GM19193 (cell line): ENCODE results near the gene SDHAF1.

Source experiments
- POLR2A ChIP-seq: IDR thresholded peaks from 4 replicates; pipeline ENCODE4 v1.6.1; 2011; ENCODE audit not compliant: insufficient read depth, insufficient read length; ENCODE audit errors: extremely low read depth

The SDHAF1 gene, protein sequence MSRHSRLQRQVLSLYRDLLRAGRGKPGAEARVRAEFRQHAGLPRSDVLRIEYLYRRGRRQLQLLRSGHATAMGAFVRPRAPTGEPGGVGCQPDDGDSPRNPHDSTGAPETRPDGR

DNA sequence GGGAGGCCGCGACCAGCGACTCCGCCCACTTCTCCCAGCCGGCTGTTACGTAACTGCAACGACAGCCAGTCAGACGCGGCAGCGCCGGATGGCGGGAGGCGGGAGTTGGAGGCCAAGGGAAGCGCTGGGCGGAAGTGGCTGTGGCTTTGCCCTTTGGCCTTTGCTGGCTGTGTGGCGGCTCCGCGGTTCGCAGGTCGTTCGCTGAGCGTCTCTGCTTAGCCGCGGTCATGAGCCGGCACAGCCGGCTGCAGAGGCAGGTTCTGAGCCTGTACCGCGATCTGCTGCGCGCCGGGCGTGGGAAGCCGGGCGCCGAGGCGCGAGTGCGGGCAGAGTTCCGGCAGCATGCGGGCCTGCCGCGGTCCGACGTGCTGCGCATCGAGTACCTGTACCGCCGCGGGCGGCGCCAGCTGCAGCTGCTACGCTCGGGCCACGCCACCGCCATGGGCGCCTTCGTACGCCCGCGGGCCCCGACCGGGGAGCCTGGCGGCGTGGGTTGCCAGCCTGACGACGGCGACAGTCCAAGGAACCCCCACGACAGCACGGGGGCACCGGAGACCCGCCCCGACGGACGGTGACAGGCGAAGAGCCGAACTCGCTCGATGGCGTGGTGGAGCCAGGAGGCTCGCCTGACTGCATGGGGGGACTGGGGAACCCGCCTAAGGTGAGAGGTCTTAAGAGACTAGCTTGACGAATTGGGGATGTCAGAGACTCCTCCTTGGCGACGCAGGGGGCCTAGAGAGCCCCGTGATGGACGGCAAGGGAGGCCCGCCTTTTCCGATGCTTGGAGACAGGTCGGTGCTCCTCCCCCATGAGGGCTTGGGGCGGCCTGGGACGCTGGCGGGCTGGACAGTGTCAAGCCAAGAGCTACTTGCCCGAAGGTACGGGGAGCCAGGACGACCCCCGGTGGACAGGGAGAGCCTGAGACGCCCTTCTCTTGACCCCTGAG is at the start of gene SDHAF1:
SDHAF1 (plus strand) TSS at position 141 of the 946 bp plus-strand sequence; CDS start at position 228, 87 bp downstream.
- TF ChIP-seq POLR2A, result peak; percentile 85

DNA sequence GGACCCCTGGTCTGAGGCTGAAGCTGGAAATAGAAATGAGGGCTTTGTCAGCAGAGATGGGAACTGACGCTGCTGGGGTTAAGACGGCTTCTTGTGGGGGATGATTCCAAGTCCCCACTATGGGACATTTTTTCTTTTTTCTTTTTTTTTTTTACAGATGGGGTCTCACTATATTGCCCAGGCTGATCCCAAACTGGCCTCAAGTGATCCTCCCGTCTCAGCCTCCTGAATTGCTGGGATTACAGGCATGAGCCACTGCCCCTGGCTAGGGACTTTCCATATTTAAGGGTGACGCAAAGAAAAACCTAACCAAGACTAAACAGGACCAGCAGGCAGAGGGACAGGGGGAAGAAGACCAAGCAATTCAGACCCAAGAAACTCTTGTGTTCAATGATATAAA is 48.8 kb upstream of the SDHAF1 start:
- no peak for TF ChIP-seq POLR2A

DNA sequence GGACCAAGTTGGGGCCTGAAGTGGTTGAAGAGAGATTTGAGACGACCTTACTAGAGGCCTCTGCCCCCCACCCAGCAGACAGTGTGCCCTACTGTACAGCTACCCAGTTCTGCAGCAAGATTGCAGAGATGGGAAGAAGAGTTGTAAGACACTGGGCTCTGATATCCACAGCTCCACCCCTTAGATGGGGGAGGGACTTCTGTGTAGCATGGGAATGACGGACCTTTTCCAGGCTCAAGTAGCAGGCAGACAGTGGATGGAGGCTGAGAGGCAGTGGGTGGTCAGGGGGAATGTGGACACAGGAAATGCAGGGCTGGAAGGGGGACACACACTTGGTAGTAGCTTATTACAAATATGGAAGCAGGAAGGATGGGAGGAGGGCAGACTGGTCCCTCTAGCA is 45.9 kb upstream of the SDHAF1 start:
- no peak for TF ChIP-seq POLR2A

DNA sequence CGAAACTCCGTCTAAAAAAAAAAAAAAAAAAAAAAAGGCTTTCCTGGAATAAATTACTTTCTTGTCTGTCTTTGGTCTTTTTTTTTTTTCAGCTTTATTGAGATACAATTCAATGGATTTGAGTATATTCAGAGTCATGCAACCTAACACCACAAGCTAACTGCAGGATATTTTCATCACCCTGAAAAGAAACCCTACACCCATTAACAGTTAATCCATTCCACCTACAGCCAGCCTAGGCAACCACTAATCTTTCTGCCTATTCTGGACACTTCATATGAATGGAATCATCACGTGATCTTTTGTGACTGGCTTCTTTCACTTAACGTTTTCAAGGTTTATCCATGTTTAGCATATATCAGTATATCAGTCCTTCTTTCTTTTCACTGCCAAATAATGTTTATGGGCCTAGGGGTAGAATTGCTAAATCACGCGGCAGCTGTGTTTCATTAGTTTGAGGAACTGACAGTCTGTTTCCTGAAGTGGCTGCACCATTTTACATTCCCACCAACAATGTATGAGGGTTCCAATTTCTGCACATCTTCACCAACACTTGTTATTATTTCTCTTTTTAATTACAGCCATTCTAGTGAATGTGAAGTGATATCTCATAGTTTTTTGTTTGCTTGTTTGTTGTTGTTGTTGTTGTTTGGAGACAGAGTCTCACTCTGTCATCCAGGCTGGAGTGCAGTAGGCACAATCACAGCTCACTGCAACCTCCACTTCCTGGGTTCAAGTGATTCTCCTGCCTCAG is 38.9 kb upstream of the SDHAF1 start:
- no peak for TF ChIP-seq POLR2A

DNA sequence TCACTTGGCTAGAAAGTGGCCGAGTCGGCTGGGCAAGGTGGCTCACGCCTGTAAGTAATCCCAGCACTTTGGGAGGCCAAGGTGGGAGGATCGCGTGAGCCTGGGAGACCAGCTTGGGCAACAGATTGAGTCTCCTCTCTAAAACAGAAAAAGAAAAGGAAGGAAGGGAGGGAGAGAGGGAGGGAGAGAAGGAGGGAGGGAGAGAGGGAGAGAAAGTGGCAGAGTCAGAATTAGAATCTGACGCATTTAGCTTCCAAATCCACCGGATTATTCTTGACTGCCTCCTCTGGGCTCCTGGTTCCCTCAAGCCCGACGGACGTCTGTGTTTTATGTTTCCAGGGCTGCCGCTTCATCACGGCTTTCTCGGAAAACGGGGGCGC is 36.3 kb upstream of the SDHAF1 start:
- no peak for TF ChIP-seq POLR2A

DNA sequence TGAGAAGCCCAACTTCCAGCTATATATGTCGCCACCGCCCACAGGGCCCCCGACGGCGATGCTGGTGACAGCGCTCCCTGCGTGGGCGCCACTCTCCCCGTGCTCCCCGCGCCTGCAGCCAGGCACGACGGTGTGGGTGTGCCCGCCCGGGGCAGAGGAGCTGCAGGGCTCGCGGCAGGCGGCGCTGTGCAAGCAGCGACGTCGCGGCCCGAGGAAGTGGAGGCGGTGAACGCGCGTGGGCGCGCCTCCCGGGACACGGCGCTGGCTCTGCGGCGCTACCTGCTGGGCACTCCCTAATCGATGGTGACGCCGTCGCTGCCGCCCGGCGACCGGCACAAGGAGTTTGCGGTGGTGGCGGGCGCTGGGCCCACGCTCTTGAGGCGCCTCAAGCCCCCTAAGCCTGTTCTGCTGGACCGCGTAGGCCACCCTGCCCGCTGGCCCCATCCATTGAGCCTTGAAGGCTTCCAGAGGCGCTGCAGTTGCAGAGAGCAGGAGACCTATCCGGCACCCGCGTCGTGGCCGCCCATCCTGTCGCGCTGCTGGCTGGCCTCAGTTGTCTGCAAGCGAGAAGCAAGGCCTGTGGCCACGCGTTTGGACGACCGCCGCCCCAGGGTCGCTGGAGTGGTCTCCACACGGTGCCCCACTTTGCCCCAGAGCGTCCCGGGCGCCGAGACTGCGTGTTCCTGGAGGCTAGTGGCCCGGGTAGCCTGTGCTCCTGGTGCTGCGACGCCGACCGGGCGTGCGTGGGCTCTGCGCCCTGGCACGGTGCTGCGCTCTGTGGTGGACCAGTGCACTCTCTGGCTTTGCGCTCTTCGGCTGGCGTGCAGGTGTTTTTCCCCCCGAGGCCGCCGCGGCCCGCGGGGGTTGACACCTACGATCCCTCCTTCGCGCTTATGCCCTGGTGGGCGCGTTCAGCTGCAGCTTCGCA is 35.7 kb upstream of the SDHAF1 start:
- TF ChIP-seq POLR2A, result no peak

DNA sequence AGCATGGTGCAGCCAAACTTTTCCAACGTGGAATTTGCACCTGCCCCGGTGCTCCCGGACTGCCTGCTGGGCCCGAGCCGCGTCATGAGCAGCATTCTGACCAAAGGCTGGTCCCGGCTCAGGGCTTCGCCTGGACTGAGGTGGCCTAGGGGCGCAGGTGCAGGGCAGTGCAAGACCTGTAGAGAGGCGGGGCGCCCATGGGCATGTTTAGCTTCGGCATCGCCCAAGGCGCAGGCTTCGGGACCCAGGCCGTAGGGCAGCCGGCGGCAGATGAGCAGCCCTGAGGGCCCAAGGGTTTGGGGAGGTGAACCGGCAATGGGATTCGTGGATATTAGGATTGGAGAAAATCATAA is 35.0 kb upstream of the SDHAF1 start:
- no peak for TF ChIP-seq POLR2A

DNA sequence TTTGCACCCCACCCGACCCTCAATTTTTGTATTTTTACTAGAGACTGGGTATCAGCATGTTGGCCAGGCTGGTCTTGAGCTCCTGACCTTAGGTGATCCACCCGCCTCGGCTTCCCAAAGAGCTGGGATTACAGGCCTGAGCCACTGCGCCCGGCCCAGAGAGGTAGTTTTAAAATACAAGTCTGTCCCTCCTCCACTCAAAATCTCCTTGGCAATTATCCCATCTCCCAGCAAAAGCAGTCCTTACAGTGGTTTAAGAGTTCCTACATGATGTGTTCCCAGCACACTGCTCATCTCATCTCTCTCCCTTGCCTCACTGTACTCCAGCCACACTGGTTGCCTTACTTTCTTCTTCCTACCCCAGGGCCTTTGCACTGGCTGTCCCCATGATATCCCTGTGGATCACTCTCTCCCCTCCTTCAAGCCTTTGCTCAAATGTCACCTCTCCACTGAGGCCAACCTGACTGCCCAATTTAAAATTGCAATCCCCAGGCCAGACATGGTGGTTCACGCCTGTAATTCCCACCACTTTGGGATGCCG is 34.5 kb upstream of the SDHAF1 start:
- TF ChIP-seq POLR2A, result no peak

DNA sequence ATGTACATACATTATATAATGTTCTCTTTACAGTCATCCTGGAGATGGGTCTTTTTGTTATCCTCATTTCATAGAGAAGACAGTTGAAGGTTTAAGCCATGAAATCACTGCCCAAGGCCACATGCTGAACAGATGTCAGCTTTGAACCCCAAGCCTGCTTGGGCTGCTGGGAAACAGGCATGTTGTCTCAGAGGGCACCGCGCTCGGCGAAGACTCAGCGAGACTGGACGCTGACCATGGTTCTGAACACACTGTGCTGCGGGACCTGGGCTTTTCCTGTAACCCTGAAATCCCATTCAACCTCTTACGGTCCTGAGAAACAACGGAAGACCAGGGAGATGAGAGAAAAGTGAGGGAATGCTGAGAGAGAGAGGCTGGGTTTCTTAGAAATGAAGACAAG is 31.5 kb upstream of the SDHAF1 start:
- no peak for TF ChIP-seq POLR2A

DNA sequence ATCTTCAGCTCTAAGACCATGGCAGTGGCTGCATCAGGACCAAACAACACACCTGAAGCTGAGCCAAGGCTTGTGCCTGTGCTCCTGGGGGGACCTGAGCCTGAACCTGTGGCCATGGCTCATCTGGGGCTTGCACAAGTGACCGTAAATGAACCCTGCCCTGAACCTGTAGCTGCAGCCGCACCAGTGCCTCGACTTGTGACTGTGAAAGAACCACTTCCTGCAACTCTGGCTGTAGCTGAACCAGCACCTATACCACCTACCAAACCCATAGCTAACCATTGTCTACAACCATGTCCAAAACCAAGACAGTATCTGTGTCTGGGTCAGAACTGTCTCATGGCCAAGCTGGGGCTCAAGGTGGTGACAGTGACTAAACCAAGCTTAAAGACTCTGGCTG is 28.2 kb upstream of the SDHAF1 start:
- TF ChIP-seq POLR2A, result no peak

DNA sequence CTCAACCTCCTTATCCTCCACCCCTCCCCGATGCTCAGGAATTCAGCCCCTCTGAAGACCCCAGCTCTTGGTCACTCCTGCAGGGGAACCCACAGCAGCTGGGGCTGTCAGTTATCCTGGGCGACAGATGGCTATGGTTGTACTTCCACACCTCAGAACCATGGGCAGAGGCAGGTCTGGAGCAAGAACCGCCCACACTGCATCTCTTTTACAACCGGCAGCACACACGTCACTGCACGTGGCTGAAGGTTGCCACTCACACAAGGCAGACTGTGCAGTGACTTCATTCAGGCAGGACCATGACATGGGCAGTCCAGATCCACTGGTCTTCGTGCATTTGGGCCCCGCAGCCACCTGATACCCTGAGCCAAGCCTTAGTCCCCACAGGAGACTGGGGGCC is 21.5 kb upstream of the SDHAF1 start:
- no peak for TF ChIP-seq POLR2A

DNA sequence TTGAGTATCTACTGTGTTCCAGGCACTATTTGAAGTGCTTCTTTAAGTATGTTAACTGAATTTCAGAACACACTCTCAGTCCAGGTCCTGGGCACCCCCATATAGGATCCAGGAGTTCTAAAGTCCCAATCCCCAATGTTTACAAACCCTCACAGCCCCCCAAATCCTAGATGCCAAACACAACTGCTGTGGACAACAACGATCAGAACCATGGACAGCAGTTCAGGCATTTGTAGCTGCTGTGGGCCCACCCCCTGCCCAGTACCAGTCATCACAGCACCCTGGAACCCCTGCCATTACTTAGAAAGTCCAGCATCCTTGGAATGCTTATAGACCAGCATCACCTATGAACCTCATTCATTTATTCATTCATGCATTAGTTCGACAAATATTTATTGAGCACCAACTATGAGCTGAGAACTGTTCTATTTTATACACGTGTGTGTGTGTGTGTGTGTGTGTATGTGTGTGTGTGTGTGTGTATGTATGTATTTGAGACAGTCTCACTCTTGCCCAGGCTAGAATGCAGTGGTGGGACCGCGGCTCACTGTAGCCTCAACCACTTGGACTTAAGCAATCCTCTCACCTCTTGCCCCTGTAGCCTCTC is 19.3 kb upstream of the SDHAF1 start:
- TF ChIP-seq POLR2A, result no peak

DNA sequence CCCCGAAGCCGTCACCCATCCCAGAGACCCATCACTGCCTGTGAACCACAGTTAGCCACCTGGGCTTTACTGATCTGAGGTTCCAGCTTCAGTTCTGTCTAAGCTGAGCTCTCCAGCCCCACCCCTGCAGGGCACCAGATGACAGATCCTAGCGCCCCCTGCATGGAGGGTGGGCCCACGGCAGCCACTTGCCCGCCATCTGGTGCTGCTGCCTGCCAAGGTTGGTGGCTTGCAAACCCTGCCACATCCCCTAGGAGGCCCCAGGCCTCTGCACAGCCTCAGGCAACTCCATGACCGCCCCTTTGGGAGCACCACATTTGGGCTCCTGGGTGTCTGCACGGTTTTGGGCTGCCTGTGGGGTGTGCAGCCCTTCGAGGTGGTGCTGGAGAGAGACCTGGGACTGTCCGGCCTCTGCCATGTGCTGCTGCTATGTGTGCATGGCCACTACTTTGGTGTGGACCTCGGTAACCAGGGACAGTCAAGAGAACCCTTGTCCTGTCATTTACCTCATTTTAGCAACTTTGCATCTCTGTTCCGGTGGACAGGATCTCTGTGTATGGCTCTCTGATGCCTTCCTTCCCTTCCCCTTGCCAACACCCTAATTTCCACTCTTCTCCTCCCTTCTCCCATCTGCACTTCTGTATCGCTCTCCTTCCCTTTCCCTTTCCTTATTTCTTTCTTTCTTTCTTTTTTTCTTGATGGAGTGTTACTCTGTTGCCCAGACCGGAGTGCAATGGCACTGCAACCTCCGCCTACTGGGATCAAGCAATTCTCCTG is 17.4 kb upstream of the SDHAF1 start:
- no peak for TF ChIP-seq POLR2A
